Heart left ventricle (tissue), 13 donors: ENCODE results near the gene KCND3.

ENCODE experiments used
- CTCF ChIP-seq, 12 donors: fragments of 200-600 bp; sonication (generic) in 4 of 12; IDR thresholded peaks; one replicate each; pipeline versions ENCODE4 v1.5.0 to v1.8.0; 2018 to 2022; ENCODE audit warnings: antibody characterized with exemption in 12 of 12, mild to moderate bottlenecking in 5 of 12
- POLR2A ChIP-seq, 2 donors: fragments of 450-650 bp; IDR thresholded peaks; one replicate each; pipeline ENCODE4 v1.6.1; 2017; ENCODE audit warnings: antibody characterized with exemption in 2 of 2, mild to moderate bottlenecking in 2 of 2, moderate library complexity in 2 of 2
- donor health status: ischemic (EF 13 %, LVEDD 7.1; RV severe dilation, severe dysfunction).
- donor health status: DM: no; HTN: yes; CAD: no.
- donor health status: DM: no; HTN: no; CAD: no.
- donor health status: ischemic (EF 25% LVEDD 6.9; RV normal size, moderate dysfunction).
- donor health status: ischemic (EF 25% LVEDD 5.7; RV mildly dilated, moderate dysfunction).
- donor health status: ischemic (EF 35%, LVEDD 5.7; RV mildly dilated, moderate dysfunction).
- donor health status: nonischemic (EF 11% LVEDD 7.7; RV severe dilation, severe dysfunction).
- donor health status: DM: yes; HTN: yes; CAD: no.
- donor health status: PGD.
- donor health status: ischemic (EF 29% LVEDD 5.4; RV normal size, mild dysfunction).
- donor health status: nonischemic (EF 23%, LVEDD 6.1; RV moderate dilation, normal function).

GRCh38 chr1:111776391-111776790 is 213.1 kb downstream of the KCND3 start:
- TF ChIP-seq CTCF (IDR thresholded peaks at IDR 0.05) (no peak), POLR2A (IDR thresholded peaks at IDR 0.05) (no peak)
